Bronchial epithelial cell (primary cell): ENCODE data around the gene HEATR1. TPM values are rescaled to one million over a fixed set of nuclear protein-coding genes. Genes with fewer than 3 reads are reported as not detected.
A peak's percentile ranks its signal among the peaks of the same experiment; 100 is the strongest.

ENCODE experiments used
- DNase-seq: peaks from one replicate; pipeline ENCODE4 v3.0.0-alpha.2; 2010; ENCODE audit warnings: low read depth
- FAIRE-seq: peaks from 2 replicates; lab custom pipeline; 2011; peaks lifted over from hg19 to GRCh38; lab: Jason Lieb, UNC
- H3K27me3 ChIP-seq: 2 replicates; pipeline ENCODE4 v1.5.1; 2011; ENCODE audit warnings: low read length; ENCODE audit not compliant: control insufficient read depth, insufficient read depth
- H3K36me3 ChIP-seq: 2 replicates; pipeline ENCODE4 v1.5.1; 2011; ENCODE audit warnings: low read length; ENCODE audit not compliant: control insufficient read depth, insufficient read depth
- H3K4me3 ChIP-seq: 2 replicates; pipeline ENCODE4 v1.5.1; 2011; ENCODE audit warnings: mild to moderate bottlenecking, low read depth, low read length, control low read depth
- CTCF ChIP-seq: IDR thresholded peaks from 2 replicates; pipeline ENCODE4 v1.5.1; 2011; ENCODE audit warnings: mild to moderate bottlenecking, moderate library complexity, low read length, control low read depth, inconsistent platforms; ENCODE audit not compliant: insufficient read depth, severe bottlenecking
- total RNA-seq: library from RNA; depleted of rRNA; stranded (reverse); fragments of >200 nt; gene quantifications from 2 replicates; pipeline ENCODE4 v1.2.1, GENCODE V29; 2014

Gene HEATR1
- total RNA-seq, 1 donor from 2014 or later, result 37.4 TPM

- H3K27me3 ChIP-seq, result no peaks in the 10 kb centered on the region
- FAIRE-seq (peak; percentile 47), DNase-seq (no peak)
- no peak overlapping the region for H3K4me3 ChIP-seq
- TF ChIP-seq CTCF, result no peak
- H3K36me3 ChIP-seq, result no peaks in the 10 kb centered on the region
These were observed 31.7 kb upstream of the HEATR1 start for GRCh38 chr1:236636017-236636416.

- H3K4me3 ChIP-seq, result no peak overlapping the region
- DNase-seq, result no peak
- no peak for TF ChIP-seq CTCF
- no peaks in the 10 kb centered on the region for H3K27me3 ChIP-seq
- no peak for FAIRE-seq
- no peaks in the 10 kb centered on the region for H3K36me3 ChIP-seq
These were observed 23.6 kb upstream of the HEATR1 start for GRCh38 chr1:236627727-236628408.

GRCh38 chr1:236623371-236624166 lies 19.3 kb upstream of the HEATR1 start:
- TF ChIP-seq CTCF, result no peak

GRCh38 chr1:236622407-236622806 lies 18.1 kb upstream of the HEATR1 start:
- no peak for TF ChIP-seq CTCF
- DNase-seq (no peak), FAIRE-seq (no peak)
- H3K4me3 ChIP-seq, result no peak overlapping the region
- no peaks in the 10 kb centered on the region for H3K36me3 ChIP-seq
- H3K27me3 ChIP-seq, result no peaks in the 10 kb centered on the region

More at GRCh38 chr1:236623371-236624166, 19.3 kb upstream of the HEATR1 start:
- DNase-seq (peak; percentile 57), FAIRE-seq (no peak)
- no peaks in the 10 kb centered on the region for H3K27me3 ChIP-seq
- H3K36me3 ChIP-seq, result no peaks in the 10 kb centered on the region
- no peak overlapping the region for H3K4me3 ChIP-seq

GRCh38 chr1:236619398-236619797 lies 15.1 kb upstream of the HEATR1 start:
- DNase-seq, result no peak
- no peak for TF ChIP-seq CTCF
- Histone ChIP-seq H3K27me3 (no peaks in the 10 kb centered on the region), H3K36me3 (no peaks in the 10 kb centered on the region), H3K4me3 (no peak overlapping the region)
- FAIRE-seq, result no peak
